A673 (cell line): Measurements from ENCODE around the gene TLE2.

Experiments used
- CTCF ChIP-seq: fragments of 300-800, 200-600 bp; sonication (generic); conservative IDR thresholded peaks from 2 replicates; pipeline ENCODE4 v1.5.1; 2017; ENCODE audit warnings: low read depth, mild to moderate bottlenecking, antibody characterized with exemption, low read length, moderate library complexity, mixed read lengths
- EZH2 ChIP-seq: fragments of 200-600 bp; sonication (generic); IDR thresholded peaks from 2 replicates; pipeline ENCODE4 v1.6.1; 2017; ENCODE audit warnings: borderline replicate concordance, low read depth, mild to moderate bottlenecking, mixed read lengths, antibody characterized with exemption, low read length; ENCODE audit not compliant: poor library complexity, severe bottlenecking

- TF ChIP-seq CTCF (no peak), EZH2 (no peak)
These were observed 42.7 kb upstream of the TLE2 start for GRCh38 chr19:3071768-3072167.
